Prostate gland (tissue), 2 donors: Measurements from ENCODE around the gene ARRDC5.
"Not testable (repeated sequence)": the region's sequence is repeated elsewhere in the genome, so short reads cannot be mapped to it uniquely, and the experiment has no call there.

ENCODE experiments used
- POLR2A ChIP-seq: fragments of 450-650 bp; IDR thresholded peaks from one replicate; pipeline ENCODE4 v1.6.1; 2016; ENCODE audit warnings: antibody characterized with exemption, mild to moderate bottlenecking
- POLR2AphosphoS5 ChIP-seq: sonication (generic); formaldehyde crosslinking; IDR thresholded peaks from one replicate; pipeline ENCODE4 v1.6.1; 2017; ENCODE audit warnings: antibody characterized with exemption
- TF ChIP-seq, protein P1 (sequence below), 4 experiments: fragments of 200-600 bp in 2 of 4; fragments of 450-650 bp in 2 of 4; sonication (generic) in 2 of 4; IDR thresholded peaks; 1 replicate in 3 of 4; 2 replicates in 1 of 4; pipeline ENCODE4 v1.5.1; 2016 to 2019; ENCODE audit warnings: antibody characterized with exemption in 4 of 4, mild to moderate bottlenecking in 2 of 4, moderate library complexity in 2 of 4

DNA sequence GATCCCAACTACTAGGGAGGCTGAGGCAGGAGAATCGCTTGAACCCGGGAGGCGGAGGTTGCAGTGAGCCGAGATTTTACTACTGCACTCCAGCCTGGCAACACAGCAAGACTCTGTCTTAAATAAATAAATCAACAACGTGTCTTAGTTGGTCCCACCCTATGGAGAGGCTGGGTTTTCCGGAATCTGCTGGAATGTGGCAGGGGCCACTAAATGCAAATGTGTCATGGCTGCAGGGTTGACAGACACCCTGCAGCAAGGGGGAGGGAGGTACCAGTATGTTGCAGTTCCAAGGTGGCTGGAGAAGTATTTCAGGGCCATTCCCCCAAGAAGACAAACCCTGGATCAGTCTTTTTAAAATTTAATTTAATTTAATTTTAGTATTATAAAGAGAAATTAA is 14.9 kb downstream of the ARRDC5 start:
- TF ChIP-seq, protein P1, sequence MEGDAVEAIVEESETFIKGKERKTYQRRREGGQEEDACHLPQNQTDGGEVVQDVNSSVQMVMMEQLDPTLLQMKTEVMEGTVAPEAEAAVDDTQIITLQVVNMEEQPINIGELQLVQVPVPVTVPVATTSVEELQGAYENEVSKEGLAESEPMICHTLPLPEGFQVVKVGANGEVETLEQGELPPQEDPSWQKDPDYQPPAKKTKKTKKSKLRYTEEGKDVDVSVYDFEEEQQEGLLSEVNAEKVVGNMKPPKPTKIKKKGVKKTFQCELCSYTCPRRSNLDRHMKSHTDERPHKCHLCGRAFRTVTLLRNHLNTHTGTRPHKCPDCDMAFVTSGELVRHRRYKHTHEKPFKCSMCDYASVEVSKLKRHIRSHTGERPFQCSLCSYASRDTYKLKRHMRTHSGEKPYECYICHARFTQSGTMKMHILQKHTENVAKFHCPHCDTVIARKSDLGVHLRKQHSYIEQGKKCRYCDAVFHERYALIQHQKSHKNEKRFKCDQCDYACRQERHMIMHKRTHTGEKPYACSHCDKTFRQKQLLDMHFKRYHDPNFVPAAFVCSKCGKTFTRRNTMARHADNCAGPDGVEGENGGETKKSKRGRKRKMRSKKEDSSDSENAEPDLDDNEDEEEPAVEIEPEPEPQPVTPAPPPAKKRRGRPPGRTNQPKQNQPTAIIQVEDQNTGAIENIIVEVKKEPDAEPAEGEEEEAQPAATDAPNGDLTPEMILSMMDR (IDR thresholded peaks at IDR 0.05) = not testable (repeated sequence)
- not testable (repeated sequence) for TF ChIP-seq POLR2AphosphoS5, POLR2A
